ENCODE measurements around the gene UGDH. TPM values are rescaled to one million over a fixed set of nuclear protein-coding genes. Genes with fewer than 3 reads are reported as not detected.
A peak's percentile ranks its signal among the peaks of the same experiment; 100 is the strongest.

Gene UGDH
- total RNA-seq, 5 donors from 2014 or later (not counting 1 experiment from before 2014, with no cell fraction given): 7.6 to 22.8 (median 18.2) TPM

DNA sequence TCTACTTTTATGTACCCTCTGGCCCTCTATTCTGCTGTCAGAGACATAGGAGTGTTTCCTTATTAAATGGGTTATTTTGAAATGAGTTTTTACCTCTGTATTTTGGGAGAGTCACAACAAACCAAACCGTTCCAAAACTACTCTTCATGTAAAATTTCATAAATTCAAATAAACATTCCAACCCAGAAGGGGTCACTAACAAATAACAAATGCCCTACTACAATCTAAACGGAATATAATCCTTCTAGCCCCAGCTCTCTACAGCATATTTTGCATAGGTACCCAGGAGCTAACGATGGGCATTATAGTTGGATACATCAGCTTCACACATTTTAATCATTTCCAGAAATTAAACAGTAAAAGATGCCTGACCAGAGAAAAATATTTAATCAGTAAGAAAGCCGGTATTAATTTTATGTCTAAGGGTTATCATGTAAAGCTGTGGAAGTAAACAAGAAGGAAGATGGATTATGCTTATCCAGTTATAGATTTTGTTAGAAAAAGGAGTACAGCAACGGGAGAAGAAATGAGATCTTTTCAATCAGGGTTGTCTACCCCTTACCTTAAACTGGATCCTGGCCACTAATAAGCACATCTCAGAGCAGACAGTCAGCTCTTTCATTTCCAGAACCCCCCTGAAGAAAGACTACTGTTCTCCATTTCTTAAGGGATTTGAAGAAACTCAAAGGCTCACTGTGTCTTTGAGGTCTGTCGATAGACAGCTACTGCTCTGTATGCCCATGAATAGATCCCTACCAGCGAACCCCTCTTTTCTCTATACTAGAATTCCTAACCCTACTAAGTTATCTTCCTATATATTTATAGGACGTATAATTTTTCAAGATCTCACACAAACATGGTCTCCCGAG, 1.2 kb downstream of the UGDH start:
- Histone ChIP-seq H3K9me3 (no peaks in the 10 kb centered on the region), H3K27me3 (replicated peaks in 1 of 2; ENCODE audit: control insufficient read depth in 2 of 2, extremely low read depth in 1 of 2, insufficient read depth in 2 of 2, low read length in 1 of 2) (no peaks in the 10 kb centered on the region), H3K4me3 (ENCODE audit: control insufficient read depth in 1 of 2, extremely low read depth in 1 of 2, low read length in 1 of 2) (peak overlapping the region; percentile 77 to 92), H3K27ac (ENCODE audit: low read length) (no peak overlapping the region), H3K36me3 (ENCODE audit: control insufficient read depth in 2 of 2, extremely low read depth in 1 of 2, insufficient read depth in 1 of 2, low read length in 1 of 2) (no peaks in the 10 kb centered on the region), H3K4me1 (ENCODE audit: control insufficient read depth in 1 of 2, extremely low read depth in 1 of 2, insufficient read depth in 2 of 2, low read length in 2 of 2) (peaks cover 3 to 15% of the 10 kb centered on the region in 2 experiments)
- H3K36me3 Mint-ChIP-seq: peaks cover 5% of the 10 kb centered on the region
- ChIA-PET POLR2A (interaction anchor here in 1 of 2 donors (0.8 kb wide), 1 partner anchor 50 kb away, joined by 3 read pairs; no protein-coding TSS in a partner anchor), CTCF (interaction anchor here (0.5 to 0.6 kb wide), 2 partner anchors 207 to 497 kb away, joined by 5 to 6 read pairs; no protein-coding TSS in a partner anchor)
- peak overlapping the region; percentile 78 to 87 for H3K27ac Mint-ChIP-seq
- no peak for DNase-seq
- H3K9me3 Mint-ChIP-seq: peaks cover 0 to 10% (median 8%) of the 10 kb centered on the region in 3 donors
- no peaks in the 10 kb centered on the region for H3K27me3 Mint-ChIP-seq
- WGBS (ENCODE audit: insufficient coverage): 80% methylated on average over 1 of the region's 9 CpGs
- peak overlapping the region; percentile 95 to 96 (median 96) for H3K4me3 Mint-ChIP-seq
- peaks cover 13 to 24% (median 21%) of the 10 kb centered on the region in 3 donors for H3K4me1 Mint-ChIP-seq
- ATAC-seq (replicated peaks in 1 of 4): no peak

DNA sequence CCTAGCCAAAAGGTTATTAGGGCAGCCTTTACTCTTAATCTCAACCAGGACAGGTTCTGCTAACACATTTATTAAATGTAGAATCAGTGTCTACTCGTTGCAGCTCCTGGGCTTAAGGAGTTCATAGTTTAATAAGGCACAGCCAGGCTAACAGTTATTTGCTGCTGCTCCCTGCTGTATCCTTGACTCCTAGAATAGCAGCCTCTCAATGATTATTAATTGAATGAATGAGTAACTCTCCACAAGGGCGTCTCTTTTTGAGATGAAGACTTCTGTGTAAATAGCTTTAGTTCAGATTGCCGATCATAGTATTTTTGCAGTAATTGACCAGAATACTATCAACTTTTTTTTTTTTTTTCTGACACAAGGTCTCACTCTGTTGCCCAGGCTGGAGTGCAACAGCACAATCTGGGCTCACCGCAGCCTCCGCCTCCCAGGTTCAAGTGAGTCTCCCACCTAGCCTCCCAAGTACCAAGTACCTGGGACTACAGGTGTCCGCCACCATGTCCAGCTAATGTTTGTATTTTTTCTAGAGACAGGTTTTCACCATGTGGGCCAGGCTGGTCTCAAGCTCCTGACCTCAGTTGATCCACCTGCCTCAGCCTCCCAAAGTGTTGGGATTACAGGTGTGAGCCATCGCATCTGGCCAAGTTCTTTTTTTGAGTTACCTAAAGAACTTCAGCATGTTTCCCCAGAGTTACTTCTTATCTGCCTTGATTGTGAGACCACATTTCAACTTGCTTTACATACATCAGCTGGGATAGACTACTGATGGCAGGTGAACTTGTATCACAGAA, 2.9 kb downstream of the UGDH start:
- WGBS (ENCODE audit: insufficient coverage): 100% methylated on average over 2 of the region's 7 CpGs
- Histone ChIP-seq H3K27me3 (replicated peaks in 1 of 2; ENCODE audit: control insufficient read depth in 2 of 2, extremely low read depth in 1 of 2, insufficient read depth in 2 of 2, low read length in 1 of 2) (no peaks in the 10 kb centered on the region), H3K36me3 (ENCODE audit: control insufficient read depth in 2 of 2, extremely low read depth in 1 of 2, insufficient read depth in 1 of 2, low read length in 1 of 2) (no peaks in the 10 kb centered on the region), H3K4me3 (ENCODE audit: control insufficient read depth in 1 of 2, extremely low read depth in 1 of 2, low read length in 1 of 2) (no peak overlapping the region), H3K4me1 (ENCODE audit: control insufficient read depth in 1 of 2, extremely low read depth in 1 of 2, insufficient read depth in 2 of 2, low read length in 2 of 2) (peaks cover 3 to 15% of the 10 kb centered on the region in 2 experiments), H3K27ac (ENCODE audit: low read length) (no peak overlapping the region), H3K9me3 (no peaks in the 10 kb centered on the region)
- DNase-seq (no peak), ATAC-seq (replicated peaks in 1 of 4) (no peak)
- Mint-ChIP-seq H3K9me3 (no peaks in the 10 kb centered on the region), H3K36me3 (no peaks in the 10 kb centered on the region), H3K4me3 (no peak overlapping the region), H3K27ac (no peak overlapping the region), H3K4me1 (peaks cover 13 to 21% (median 21%) of the 10 kb centered on the region in 3 donors), H3K27me3 (no peaks in the 10 kb centered on the region)
- ChIA-PET POLR2A (interaction anchor here in 1 of 2 donors (0.6 kb wide), 1 partner anchor 164 kb away, joined by 3 read pairs; no protein-coding TSS in a partner anchor), CTCF (interaction anchor here in 1 of 2 donors (0.7 to 0.8 kb wide), 2 partner anchors 20 to 457 kb away, joined by 3 to 4 read pairs; no protein-coding TSS in a partner anchor)

DNA sequence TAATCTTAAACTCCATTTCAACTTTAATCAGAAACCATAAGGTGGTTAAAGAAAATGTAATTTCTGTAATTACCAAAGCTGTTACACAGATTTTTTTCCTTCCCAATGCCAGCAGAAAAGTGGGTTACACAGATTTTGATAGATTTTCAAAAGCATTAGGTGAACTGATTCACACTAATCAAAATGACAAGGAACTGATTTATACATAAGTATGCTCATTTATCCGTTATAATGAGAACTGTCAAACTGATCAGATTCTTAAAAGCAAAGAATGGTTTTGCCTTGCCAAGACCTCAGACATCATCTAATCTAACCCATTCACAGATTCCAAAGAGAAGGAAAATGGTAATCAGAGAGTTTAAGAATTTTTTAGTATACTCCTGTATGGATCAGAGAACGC, 5.2 kb downstream of the UGDH start:
- no peaks in the 10 kb centered on the region for H3K27me3 Mint-ChIP-seq
- ChIA-PET POLR2A (no interaction called here), CTCF (no interaction called here)
- no peaks in the 10 kb centered on the region for H3K36me3 Mint-ChIP-seq
- no peaks in the 10 kb centered on the region for H3K9me3 ChIP-seq
- H3K4me1 Mint-ChIP-seq: peaks cover 12 to 13% (median 12%) of the 10 kb centered on the region in 3 donors
- peaks cover 3 to 7% of the 10 kb centered on the region in 2 experiments for H3K4me1 ChIP-seq (ENCODE audit: control insufficient read depth in 1 of 2, extremely low read depth in 1 of 2, insufficient read depth in 2 of 2, low read length in 2 of 2)
- no peaks in the 10 kb centered on the region for H3K9me3 Mint-ChIP-seq
- ATAC-seq (replicated peaks in 1 of 4): no peak
- no peak overlapping the region for H3K27ac ChIP-seq (ENCODE audit: low read length)
- H3K27me3 ChIP-seq (replicated peaks in 1 of 2; ENCODE audit: control insufficient read depth in 2 of 2, extremely low read depth in 1 of 2, insufficient read depth in 2 of 2, low read length in 1 of 2): no peaks in the 10 kb centered on the region
- no CpG with 5 or more reads among the region's 2 CpGs for WGBS (ENCODE audit: insufficient coverage)
- H3K4me3 Mint-ChIP-seq: no peak overlapping the region
- no peaks in the 10 kb centered on the region for H3K36me3 ChIP-seq (ENCODE audit: control insufficient read depth in 2 of 2, extremely low read depth in 1 of 2, insufficient read depth in 1 of 2, low read length in 1 of 2)
- no peak for DNase-seq
- H3K27ac Mint-ChIP-seq: no peak overlapping the region
- no peak overlapping the region for H3K4me3 ChIP-seq (ENCODE audit: control insufficient read depth in 1 of 2, extremely low read depth in 1 of 2, low read length in 1 of 2)

DNA sequence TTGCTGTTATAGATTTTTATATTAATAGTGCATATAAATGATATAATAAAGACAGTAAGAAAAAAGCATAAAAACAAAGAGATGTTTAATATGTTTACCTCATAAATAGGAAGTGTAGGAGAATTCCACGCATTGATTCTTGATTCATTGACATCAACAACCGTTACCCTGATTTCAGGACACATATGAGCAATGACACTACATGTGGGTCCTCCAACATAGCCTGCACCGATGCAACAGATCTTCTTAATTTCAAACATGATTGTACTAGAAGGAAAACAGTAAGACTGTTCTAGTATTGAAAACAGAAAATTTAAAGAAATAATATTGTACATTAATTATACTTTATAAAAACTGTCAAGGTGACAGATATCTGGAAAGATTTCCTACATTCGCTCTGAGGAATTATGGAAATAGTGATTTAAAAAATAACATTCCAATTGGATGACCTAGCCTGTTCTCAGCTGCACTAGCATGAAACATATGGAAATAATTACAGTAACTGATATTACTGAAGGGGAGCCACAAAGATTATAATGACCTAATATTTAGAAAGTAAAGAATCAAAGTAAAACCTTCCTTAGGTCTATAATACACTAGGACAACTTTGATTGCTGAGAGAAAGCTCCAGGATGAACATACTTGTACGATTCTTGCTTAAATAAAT, 5.9 kb downstream of the UGDH start:
- no peak overlapping the region for H3K4me3 Mint-ChIP-seq
- DNase-seq (no peak), ATAC-seq (replicated peaks in 1 of 4) (no peak)
- peaks cover 2 to 3% of the 10 kb centered on the region in 2 experiments for H3K4me1 ChIP-seq (ENCODE audit: control insufficient read depth in 1 of 2, extremely low read depth in 1 of 2, insufficient read depth in 2 of 2, low read length in 2 of 2)
- H3K4me3 ChIP-seq (ENCODE audit: control insufficient read depth in 1 of 2, extremely low read depth in 1 of 2, low read length in 1 of 2): no peak overlapping the region
- ChIA-PET POLR2A (no interaction called here), CTCF (no interaction called here)
- no CpG with 5 or more reads among the region's 5 CpGs for WGBS (ENCODE audit: insufficient coverage)
- no peaks in the 10 kb centered on the region for H3K9me3 Mint-ChIP-seq
- no peaks in the 10 kb centered on the region for H3K9me3 ChIP-seq
- H3K4me1 Mint-ChIP-seq: peaks cover 7 to 8% (median 8%) of the 10 kb centered on the region in 3 donors
- H3K27me3 Mint-ChIP-seq: no peaks in the 10 kb centered on the region
- no peaks in the 10 kb centered on the region for H3K36me3 Mint-ChIP-seq
- H3K36me3 ChIP-seq (ENCODE audit: control insufficient read depth in 2 of 2, extremely low read depth in 1 of 2, insufficient read depth in 1 of 2, low read length in 1 of 2): no peaks in the 10 kb centered on the region
- H3K27ac ChIP-seq (ENCODE audit: low read length): no peak overlapping the region
- H3K27ac Mint-ChIP-seq: no peak overlapping the region
- no peaks in the 10 kb centered on the region for H3K27me3 ChIP-seq (replicated peaks in 1 of 2; ENCODE audit: control insufficient read depth in 2 of 2, extremely low read depth in 1 of 2, insufficient read depth in 2 of 2, low read length in 1 of 2)

DNA sequence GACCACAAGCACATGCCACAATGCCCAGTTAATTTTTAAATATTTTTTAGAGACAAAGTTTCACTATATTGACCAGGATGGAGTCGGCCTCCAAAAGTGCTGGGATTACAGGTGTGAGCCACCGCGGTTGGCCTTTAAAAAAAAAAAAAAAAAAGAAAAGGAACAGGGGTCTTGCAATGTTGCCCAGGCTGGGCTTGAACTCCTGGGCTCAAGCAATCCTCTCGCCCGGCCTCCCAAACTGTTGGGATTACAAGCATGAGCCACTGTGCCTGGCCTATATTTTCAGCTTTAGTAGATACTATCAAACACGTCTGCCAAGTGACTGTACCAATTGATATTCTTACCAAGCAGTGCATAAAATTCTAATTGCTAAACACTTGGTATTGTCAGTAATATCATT, 8.8 kb downstream of the UGDH start:
- DNase-seq (no peak), ATAC-seq (replicated peaks in 1 of 4) (no peak)
- Mint-ChIP-seq H3K36me3 (no peaks in the 10 kb centered on the region), H3K4me1 (no peaks in the 10 kb centered on the region), H3K9me3 (no peaks in the 10 kb centered on the region), H3K27ac (no peak overlapping the region), H3K27me3 (no peaks in the 10 kb centered on the region), H3K4me3 (no peak overlapping the region)
- H3K4me3 ChIP-seq (ENCODE audit: control insufficient read depth in 1 of 2, extremely low read depth in 1 of 2, low read length in 1 of 2): no peak overlapping the region
- H3K27me3 ChIP-seq (replicated peaks in 1 of 2; ENCODE audit: control insufficient read depth in 2 of 2, extremely low read depth in 1 of 2, insufficient read depth in 2 of 2, low read length in 1 of 2): no peaks in the 10 kb centered on the region
- H3K9me3 ChIP-seq: no peaks in the 10 kb centered on the region
- CTCF ChIA-PET: no interaction called here
- 100% methylated on average over 3 of the region's 6 CpGs for WGBS (ENCODE audit: insufficient coverage)
- no peak overlapping the region for H3K27ac ChIP-seq (ENCODE audit: low read length)
- H3K36me3 ChIP-seq (ENCODE audit: control insufficient read depth in 2 of 2, extremely low read depth in 1 of 2, insufficient read depth in 1 of 2, low read length in 1 of 2): no peaks in the 10 kb centered on the region
- POLR2A ChIA-PET: no interaction called here
- no peaks in the 10 kb centered on the region for H3K4me1 ChIP-seq (ENCODE audit: control insufficient read depth in 1 of 2, extremely low read depth in 1 of 2, insufficient read depth in 2 of 2, low read length in 2 of 2)

DNA sequence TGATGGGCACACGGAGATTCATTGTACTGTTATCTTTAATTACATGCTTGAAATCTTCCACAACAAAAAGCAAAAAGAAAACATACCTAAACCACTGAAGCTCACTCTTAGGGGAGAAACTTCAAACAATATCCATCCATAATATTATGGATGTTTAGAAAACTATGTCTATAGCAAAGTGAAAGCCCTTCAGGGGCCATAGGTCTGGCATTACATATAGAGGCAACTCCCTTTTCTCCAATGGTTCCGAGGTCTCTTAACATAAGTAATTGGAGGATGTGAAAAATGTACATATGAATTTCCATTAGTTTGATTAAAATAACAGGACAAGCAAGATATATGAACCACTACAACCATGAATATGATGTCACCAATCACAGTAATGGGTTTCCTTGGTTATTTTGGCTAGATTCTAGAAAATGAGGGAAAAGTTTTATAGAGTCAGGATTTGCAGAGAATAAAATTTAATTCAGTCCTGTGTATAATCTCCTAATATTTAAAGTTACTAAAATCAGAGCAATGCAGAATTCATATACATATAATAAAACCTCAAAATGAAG, 10.8 kb downstream of the UGDH start:
- POLR2A ChIA-PET: no interaction called here
- Histone ChIP-seq H3K27ac (ENCODE audit: low read length) (no peak overlapping the region), H3K4me3 (ENCODE audit: control insufficient read depth in 1 of 2, extremely low read depth in 1 of 2, low read length in 1 of 2) (no peak overlapping the region), H3K9me3 (no peaks in the 10 kb centered on the region), H3K4me1 (ENCODE audit: control insufficient read depth in 1 of 2, extremely low read depth in 1 of 2, insufficient read depth in 2 of 2, low read length in 2 of 2) (no peaks in the 10 kb centered on the region), H3K36me3 (ENCODE audit: control insufficient read depth in 2 of 2, extremely low read depth in 1 of 2, insufficient read depth in 1 of 2, low read length in 1 of 2) (peaks cover 0 to 8% of the 10 kb centered on the region in 2 donors), H3K27me3 (replicated peaks in 1 of 2; ENCODE audit: control insufficient read depth in 2 of 2, extremely low read depth in 1 of 2, insufficient read depth in 2 of 2, low read length in 1 of 2) (no peaks in the 10 kb centered on the region)
- ATAC-seq (replicated peaks in 1 of 4) (no peak), DNase-seq (no peak)
- CTCF ChIA-PET: no interaction called here
- no CpG with 5 or more reads among the region's 2 CpGs for WGBS (ENCODE audit: insufficient coverage)
- H3K27ac Mint-ChIP-seq: no peak overlapping the region
- no peaks in the 10 kb centered on the region for H3K4me1 Mint-ChIP-seq
- peaks cover 13% of the 10 kb centered on the region for H3K36me3 Mint-ChIP-seq
- no peak overlapping the region for H3K4me3 Mint-ChIP-seq
- H3K27me3 Mint-ChIP-seq: no peaks in the 10 kb centered on the region
- no peaks in the 10 kb centered on the region for H3K9me3 Mint-ChIP-seq
